SH-SY5Y (cell line): ENCODE measurements around the gene SYT6.

ENCODE experiments used
- GATA2 ChIP-seq: IDR thresholded peaks from 2 replicates; pipeline ENCODE4 v1.6.1; 2011; ENCODE audit warnings: mild to moderate bottlenecking, low read depth, low read length
- GATA3 ChIP-seq: IDR thresholded peaks from 2 replicates; pipeline ENCODE4 v1.6.1; 2011; ENCODE audit warnings: low read depth, mild to moderate bottlenecking, low read length, moderate library complexity

SYT6 gene

DNA sequence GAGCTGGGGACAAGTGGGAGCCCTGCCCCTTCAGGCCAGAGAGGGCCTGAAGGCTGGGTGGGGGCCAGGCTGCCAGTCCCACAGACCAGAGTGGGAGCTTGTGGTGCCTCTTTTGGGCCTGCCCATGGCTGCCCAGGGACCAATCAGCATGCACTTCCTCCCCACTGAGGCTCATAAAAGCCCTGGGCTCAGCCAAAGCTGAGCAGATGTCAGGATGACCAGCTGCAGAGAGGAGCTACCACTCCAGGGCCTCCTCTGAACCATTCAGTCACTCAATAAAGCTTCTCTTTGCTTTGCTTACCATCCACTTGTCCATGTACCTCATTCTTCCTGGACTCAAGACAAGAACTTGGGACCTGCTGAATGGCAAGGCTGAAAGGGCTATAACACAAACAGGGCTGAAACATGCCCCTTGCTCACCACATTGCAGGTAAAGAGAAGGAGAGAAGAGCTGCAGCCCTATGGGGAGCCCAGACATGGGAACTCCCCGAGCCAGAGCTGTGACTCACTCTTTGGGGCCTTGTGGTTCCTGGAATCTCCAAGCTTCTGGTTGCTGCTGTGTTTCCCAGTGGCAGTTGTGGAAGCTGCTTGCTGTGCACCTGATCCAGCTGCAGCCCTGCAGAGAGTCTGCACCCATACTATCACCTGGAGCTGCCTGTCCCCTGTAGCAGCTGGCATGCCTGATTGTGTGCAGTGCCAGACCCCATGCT lies 92.4 kb downstream of the SYT6 start:
- TF ChIP-seq GATA2 (no peak), GATA3 (no peak)

DNA sequence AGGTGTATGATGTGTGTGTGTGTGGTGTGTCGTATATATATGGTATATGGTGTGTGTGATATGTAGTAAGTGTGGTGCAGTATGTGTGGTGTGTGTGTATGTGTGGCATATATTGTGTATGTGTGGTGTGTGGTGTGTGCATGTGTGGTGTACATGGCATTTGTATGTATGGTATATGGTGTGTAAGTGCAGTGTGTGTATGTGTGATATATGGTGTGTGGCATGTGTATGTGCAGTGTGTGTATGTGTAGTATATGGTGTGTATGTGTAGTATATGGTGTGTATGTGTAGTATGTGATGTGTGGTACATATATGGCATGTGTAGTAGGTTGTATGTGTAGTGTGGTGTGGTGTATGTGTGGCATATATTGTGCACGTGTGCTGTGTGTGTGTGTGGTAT lies 99.5 kb downstream of the SYT6 start:
- TF ChIP-seq GATA3 = no peak
- no peak for TF ChIP-seq GATA2

DNA sequence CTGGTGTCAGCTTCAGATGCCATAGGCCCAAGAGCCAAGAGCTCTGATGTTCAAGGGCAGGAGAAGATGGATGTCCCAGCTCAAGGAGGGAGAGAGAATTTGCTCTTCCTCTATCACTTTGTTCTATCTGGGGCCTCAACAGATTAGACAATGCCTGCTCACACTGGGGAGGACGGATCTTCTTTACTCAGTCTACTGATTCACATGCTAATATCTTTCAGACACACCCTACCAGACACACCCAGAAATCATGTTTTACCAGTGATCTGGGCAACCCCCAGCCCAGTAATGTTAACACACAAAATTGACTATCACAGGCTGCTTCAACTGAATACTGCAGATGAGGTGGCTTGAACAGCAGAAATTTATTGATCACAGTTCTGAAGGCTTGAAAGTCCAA lies 105.4 kb downstream of the SYT6 start:
- TF ChIP-seq GATA3 = no peak
- TF ChIP-seq GATA2 = no peak

DNA sequence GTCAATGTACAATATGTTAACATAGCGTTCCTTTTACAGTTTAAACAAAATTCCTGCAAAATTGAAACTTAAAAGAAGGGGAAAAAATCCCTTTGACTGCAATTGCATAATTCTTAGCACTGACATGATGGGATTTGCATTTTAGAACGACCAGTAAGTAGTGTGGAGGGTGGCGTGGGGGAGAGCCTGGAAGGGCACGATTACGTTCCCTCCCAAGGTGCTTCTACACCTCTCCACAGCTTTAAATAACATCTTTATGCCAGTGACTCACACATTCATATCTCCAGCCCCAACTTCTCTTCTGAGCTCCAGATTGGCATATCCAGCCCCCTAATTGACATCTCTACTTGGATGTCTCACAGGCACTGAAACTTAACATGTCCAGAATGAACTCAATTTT lies 110.1 kb downstream of the SYT6 start:
- TF ChIP-seq GATA3 (no peak), GATA2 (no peak)

DNA sequence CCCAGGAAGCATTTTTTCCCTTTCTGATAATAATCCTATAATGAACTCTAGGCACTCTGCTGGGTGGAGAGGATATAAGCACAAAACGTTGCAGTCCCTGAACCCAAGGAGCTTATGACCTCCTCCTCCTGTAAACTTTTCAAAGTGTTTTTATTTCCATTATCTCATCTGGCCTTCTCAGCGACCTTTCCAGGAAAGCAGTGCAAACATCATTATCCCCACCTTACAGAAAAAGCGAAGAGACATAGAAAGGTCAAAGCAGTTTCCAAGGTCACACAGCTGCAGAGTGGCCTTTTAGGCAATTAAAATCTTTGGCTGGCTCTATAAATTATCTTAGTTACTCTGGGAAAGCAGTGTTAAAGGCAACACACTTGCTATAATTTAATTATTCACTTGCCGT lies 110.6 kb downstream of the SYT6 start:
- no peak for TF ChIP-seq GATA3
- no peak for TF ChIP-seq GATA2

DNA sequence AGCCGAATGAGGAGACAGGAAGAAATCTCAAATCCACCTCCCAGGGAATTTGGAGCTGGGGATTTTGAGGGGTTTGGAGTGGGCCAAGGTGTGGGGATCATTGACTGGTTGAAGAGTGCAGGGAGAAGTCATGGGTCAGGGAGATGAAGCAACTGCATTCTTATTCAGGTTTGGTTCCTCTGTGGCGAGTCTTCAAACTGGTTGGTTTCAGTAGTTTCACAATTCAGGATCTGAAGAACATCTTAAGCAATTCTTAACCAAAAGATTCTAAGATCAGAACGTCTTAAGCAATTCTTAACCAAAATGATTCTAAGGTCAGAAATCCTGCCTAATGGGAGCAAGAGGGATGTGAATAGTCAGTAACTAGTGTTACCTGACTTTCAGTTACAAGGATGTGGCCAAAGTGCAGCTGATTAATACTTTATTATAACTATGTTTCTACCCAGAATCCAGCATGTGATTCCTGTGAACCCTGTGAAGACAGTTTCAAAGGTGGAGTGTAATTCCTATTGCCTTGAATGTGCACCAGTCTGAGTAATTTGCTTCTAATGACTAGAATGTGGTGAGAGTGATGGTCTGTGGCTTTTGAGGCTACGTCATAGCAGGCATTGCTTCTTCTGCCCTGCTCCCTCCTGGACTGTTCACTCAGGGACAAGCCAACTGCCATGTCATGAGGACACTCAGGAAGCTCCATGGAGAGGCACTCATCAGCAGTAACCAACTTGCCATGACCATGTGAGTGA lies 113.2 kb downstream of the SYT6 start:
- TF ChIP-seq GATA2 = no peak
- no peak for TF ChIP-seq GATA3
